ENCODE results near the gene ZNF606.
A peak's percentile ranks its signal among the peaks of the same experiment; 100 is the strongest.

The ZNF606 gene

DNA sequence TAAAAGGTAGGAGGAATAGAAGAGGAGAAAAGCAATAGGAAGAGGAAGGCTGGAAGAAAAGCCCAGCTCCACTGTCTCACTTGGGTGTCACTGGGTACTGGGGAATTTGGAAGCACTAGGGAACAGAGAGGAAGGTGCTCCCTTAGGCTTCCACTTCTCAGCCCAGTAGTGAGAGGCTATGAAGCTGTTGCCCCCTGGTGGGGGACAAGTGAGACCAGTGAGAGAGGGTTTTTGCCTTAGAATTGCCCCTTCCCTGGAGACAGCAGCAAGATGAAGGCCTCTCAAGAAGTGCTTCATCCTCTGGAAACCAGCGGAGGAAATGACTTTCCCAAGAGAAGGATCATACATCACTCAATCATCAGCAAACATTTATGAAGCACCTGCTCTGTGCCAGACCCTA lies 4.7 kb upstream of the ZNF606 start:
- Histone ChIP-seq H3K4me1 (ENCODE audit: control insufficient read depth, insufficient read depth, low read length) (peaks cover 7% of the 10 kb centered on the region), H3K36me3 (ENCODE audit: control insufficient read depth, insufficient read depth, low read length) (no peaks in the 10 kb centered on the region), H3K9ac (ENCODE audit: low read length) (no peak overlapping the region), H3K9me3 (ENCODE audit: control insufficient read depth, low read length) (peaks cover 11% of the 10 kb centered on the region), H3K4me3 (ENCODE audit: low read length) (no peak overlapping the region), H3K27me3 (ENCODE audit: control insufficient read depth, insufficient read depth, low read length) (no peaks in the 10 kb centered on the region)

DNA sequence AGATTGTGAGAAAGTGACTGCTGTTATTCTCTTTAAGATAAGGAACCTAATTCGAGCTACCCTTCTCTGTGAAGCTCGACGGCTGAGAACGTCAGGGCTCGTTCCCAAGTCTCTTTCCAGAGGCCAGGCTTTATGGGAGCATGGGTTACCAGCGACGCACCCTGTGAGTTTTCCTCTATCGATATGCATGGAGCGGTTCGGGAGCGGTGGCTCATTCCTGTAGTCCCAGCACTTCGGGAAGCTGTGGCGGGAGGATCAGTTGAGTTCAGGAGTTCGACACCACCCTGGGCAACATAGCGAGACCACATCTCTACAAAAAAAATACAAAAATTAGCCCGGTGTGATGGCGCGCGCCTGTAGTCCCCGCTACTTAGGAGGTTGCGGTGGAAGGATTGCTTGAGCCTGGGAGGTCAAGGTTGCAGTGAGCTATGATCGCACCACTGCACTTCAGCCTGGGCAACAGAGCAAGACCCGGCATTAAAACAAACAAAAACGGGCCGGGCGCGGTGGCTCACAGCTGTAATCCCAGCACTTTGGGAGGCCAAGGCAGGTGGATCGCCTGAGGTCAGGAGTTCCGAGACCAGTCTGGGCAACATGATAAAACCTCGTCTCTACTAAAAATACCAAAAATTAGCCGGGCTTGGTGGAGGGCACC lies 681 bp upstream of the ZNF606 start:
- peaks cover 11% of the 10 kb centered on the region for H3K36me3 ChIP-seq (ENCODE audit: control insufficient read depth, insufficient read depth, low read length)
- peaks cover 15% of the 10 kb centered on the region for H3K9me3 ChIP-seq (ENCODE audit: control insufficient read depth, low read length)
- H3K4me3 ChIP-seq (ENCODE audit: low read length) = peak overlapping the region; percentile 99
- peaks cover 7% of the 10 kb centered on the region for H3K4me1 ChIP-seq (ENCODE audit: control insufficient read depth, insufficient read depth, low read length)
- peak overlapping the region; percentile 89 for H3K9ac ChIP-seq (ENCODE audit: low read length)
- H3K27me3 ChIP-seq (ENCODE audit: control insufficient read depth, insufficient read depth, low read length) = no peaks in the 10 kb centered on the region

- Histone ChIP-seq H3K4me1 (ENCODE audit: control insufficient read depth, insufficient read depth, low read length) (peaks cover 7% of the 10 kb centered on the region), H3K27me3 (ENCODE audit: control insufficient read depth, insufficient read depth, low read length) (no peaks in the 10 kb centered on the region), H3K36me3 (ENCODE audit: control insufficient read depth, insufficient read depth, low read length) (peaks cover 11% of the 10 kb centered on the region), H3K4me3 (ENCODE audit: low read length) (peak overlapping the region; percentile 99), H3K9me3 (ENCODE audit: control insufficient read depth, low read length) (peaks cover 15% of the 10 kb centered on the region), H3K9ac (ENCODE audit: low read length) (peak overlapping the region; percentile 89)
These were observed 688 bp downstream of the ZNF606 start for GRCh38 chr19:58001895-58002369.

DNA sequence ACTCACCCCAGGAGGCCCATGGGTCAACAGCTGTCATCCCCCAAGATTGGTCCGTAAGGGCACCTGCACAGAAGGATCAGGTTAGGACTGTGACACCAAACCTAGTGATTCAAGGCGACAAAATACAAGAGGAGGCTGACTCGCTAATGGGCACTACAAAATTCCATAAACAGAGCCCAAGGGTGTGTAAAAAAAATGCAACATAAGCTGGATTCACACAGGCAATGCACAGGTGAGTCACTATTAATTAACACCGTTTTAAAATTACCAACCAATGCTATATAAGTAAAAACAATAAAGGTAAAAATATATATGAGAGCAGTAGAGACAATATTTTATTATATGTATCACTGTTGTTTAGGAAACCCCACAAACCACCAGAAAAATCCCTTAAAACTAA lies 1.9 kb downstream of the ZNF606 start:
- Histone ChIP-seq H3K9me3 (ENCODE audit: control insufficient read depth, low read length) (peaks cover 15% of the 10 kb centered on the region), H3K4me3 (ENCODE audit: low read length) (no peak overlapping the region), H3K4me1 (ENCODE audit: control insufficient read depth, insufficient read depth, low read length) (peaks cover 7% of the 10 kb centered on the region), H3K36me3 (ENCODE audit: control insufficient read depth, insufficient read depth, low read length) (peaks cover 11% of the 10 kb centered on the region), H3K9ac (ENCODE audit: low read length) (no peak overlapping the region), H3K27me3 (ENCODE audit: control insufficient read depth, insufficient read depth, low read length) (no peaks in the 10 kb centered on the region)

DNA sequence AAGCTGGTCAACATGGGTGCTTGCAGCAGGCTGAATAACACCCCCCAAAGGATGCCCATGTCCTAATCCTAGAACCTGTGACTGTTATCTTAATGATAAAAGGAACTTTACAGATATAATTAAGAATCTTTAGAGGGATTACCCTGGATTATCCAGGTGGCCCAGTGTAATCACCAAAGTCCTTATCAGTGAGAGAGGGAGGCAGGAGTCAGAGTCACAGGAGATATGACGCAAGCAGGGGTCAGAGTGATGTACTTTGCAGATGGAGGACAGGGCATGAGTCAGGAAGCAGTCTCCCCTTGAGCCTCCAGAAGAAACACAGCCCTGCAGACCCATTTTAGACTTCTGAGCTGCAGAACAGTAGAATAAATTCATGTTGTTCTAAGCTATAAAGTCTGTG lies 9.8 kb downstream of the ZNF606 start:
- Histone ChIP-seq H3K4me3 (ENCODE audit: low read length) (no peak overlapping the region), H3K4me1 (ENCODE audit: control insufficient read depth, insufficient read depth, low read length) (no peaks in the 10 kb centered on the region), H3K9me3 (ENCODE audit: control insufficient read depth, low read length) (peaks cover 17% of the 10 kb centered on the region), H3K9ac (ENCODE audit: low read length) (no peak overlapping the region), H3K36me3 (ENCODE audit: control insufficient read depth, insufficient read depth, low read length) (peaks cover 9% of the 10 kb centered on the region), H3K27me3 (ENCODE audit: control insufficient read depth, insufficient read depth, low read length) (no peaks in the 10 kb centered on the region)

DNA sequence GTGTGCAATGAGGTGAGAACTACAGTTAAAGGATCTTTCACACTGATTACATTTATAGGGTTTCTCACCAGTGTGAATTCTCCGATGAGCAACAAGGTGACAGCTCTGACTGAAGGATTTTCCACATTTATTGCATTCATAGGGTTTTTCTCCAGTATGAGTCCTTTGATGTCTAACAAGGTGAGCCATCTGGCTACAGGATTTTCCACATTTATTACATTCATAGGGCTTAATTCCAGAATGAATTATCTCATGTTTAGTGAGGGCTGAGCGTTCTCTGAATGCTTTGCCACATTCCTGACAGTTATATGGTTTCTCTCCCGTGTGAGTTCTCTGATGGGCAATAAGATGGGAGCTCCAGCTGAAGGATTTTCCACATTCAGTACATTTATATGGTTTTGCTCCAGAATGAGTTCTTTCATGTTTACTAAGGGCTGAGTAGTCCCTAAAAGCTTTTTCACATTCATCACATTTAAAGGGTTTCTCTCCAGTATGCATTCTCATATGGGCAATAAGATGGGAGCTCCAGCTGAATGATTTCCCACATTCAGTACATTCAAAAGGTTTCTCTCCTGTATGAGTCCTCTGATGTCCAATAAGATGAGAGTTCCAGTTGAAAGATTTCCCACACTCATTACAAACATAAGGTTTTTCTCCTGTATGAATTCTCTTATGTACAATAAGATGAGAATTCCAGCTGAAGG lies 23.9 kb downstream of the ZNF606 start:
- H3K9me3 ChIP-seq (ENCODE audit: control insufficient read depth, low read length) = peaks cover 55% of the 10 kb centered on the region
- peaks cover 19% of the 10 kb centered on the region for H3K36me3 ChIP-seq (ENCODE audit: control insufficient read depth, insufficient read depth, low read length)
- no peak overlapping the region for H3K4me3 ChIP-seq (ENCODE audit: low read length)

GRCh38 chr19:57974434-57974833 lies 28.2 kb downstream of the ZNF606 start, which contains the start of gene C19orf18:
Gene C19orf18 (minus strand): TSS chr19:57974534. CDS start chr19:57974432, 102 bp downstream.
- no peaks in the 10 kb centered on the region for H3K36me3 ChIP-seq (ENCODE audit: control insufficient read depth, insufficient read depth, low read length)
- no peak within 1 kb of the TSS for H3K9ac ChIP-seq (ENCODE audit: low read length)
- H3K4me1 ChIP-seq (ENCODE audit: control insufficient read depth, insufficient read depth, low read length) = no peaks in the 10 kb centered on the region
- peaks cover 41% of the 10 kb centered on the region for H3K9me3 ChIP-seq (ENCODE audit: control insufficient read depth, low read length)
- H3K4me3 ChIP-seq (ENCODE audit: low read length) = no peak within 1 kb of the TSS
- no peaks in the 10 kb centered on the region for H3K27me3 ChIP-seq (ENCODE audit: control insufficient read depth, insufficient read depth, low read length)

More for the DNA sequence above, 23.9 kb downstream of the ZNF606 start:
- H3K4me1 ChIP-seq (ENCODE audit: control insufficient read depth, insufficient read depth, low read length) = no peaks in the 10 kb centered on the region
- no peaks in the 10 kb centered on the region for H3K27me3 ChIP-seq (ENCODE audit: control insufficient read depth, insufficient read depth, low read length)
- H3K9ac ChIP-seq (ENCODE audit: low read length) = no peak overlapping the region

DNA sequence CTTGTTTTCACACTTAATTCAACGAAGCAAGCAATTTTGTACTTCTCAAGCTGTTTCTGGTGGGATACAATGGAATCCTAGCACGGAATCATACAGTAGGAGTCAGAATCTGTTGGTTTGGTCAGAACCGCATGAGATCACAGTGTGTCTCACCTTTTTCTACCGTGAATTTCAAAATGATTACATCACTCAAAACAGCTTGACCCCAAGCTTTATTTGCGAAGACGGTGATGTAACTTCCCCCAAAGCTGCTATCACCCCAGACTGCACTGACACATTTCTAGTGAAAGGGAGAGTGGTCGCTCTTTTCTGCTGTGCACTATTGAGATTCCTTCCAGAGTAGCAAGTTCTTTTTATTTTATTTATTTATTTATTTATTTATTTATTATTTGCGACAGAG lies 37.9 kb downstream of the ZNF606 start:
- Histone ChIP-seq H3K27me3 (ENCODE audit: control insufficient read depth, insufficient read depth, low read length) (no peaks in the 10 kb centered on the region), H3K9ac (ENCODE audit: low read length) (no peak overlapping the region), H3K4me3 (ENCODE audit: low read length) (peak overlapping the region; percentile 19), H3K9me3 (ENCODE audit: control insufficient read depth, low read length) (no peaks in the 10 kb centered on the region), H3K4me1 (ENCODE audit: control insufficient read depth, insufficient read depth, low read length) (no peaks in the 10 kb centered on the region), H3K36me3 (ENCODE audit: control insufficient read depth, insufficient read depth, low read length) (no peaks in the 10 kb centered on the region)

- no peaks in the 10 kb centered on the region for H3K9me3 ChIP-seq (ENCODE audit: control insufficient read depth, low read length)
- no peaks in the 10 kb centered on the region for H3K27me3 ChIP-seq (ENCODE audit: control insufficient read depth, insufficient read depth, low read length)
- H3K36me3 ChIP-seq (ENCODE audit: control insufficient read depth, insufficient read depth, low read length) = no peaks in the 10 kb centered on the region
- no peak overlapping the region for H3K4me3 ChIP-seq (ENCODE audit: low read length)
- no peak overlapping the region for H3K9ac ChIP-seq (ENCODE audit: low read length)
- no peaks in the 10 kb centered on the region for H3K4me1 ChIP-seq (ENCODE audit: control insufficient read depth, insufficient read depth, low read length)
These were observed 40.8 kb downstream of the ZNF606 start for GRCh38 chr19:57961785-57962184.

DNA sequence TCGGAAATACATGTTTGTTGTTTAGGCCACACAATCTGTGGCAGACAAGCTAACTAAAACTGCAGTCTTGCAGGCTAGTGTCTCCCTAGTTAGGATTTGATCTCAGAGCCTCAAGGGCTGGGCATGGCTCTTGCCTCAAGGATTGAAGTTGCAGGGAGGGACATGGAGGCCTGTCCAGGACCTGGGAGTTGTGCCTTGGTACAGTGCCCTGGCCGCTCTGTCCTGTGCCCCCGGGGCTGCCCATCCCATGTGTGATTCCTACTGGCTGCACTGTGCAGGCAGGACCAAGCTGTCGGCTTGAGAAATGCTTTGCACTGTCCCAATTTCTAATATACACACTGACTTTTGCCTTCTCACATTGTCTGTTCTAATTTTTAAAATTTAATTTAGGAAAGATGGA lies 47.6 kb downstream of the ZNF606 start:
- H3K27me3 ChIP-seq (ENCODE audit: control insufficient read depth, insufficient read depth, low read length) = no peaks in the 10 kb centered on the region
- no peak overlapping the region for H3K9ac ChIP-seq (ENCODE audit: low read length)
- H3K4me3 ChIP-seq (ENCODE audit: low read length) = no peak overlapping the region
- H3K36me3 ChIP-seq (ENCODE audit: control insufficient read depth, insufficient read depth, low read length) = no peaks in the 10 kb centered on the region
- H3K9me3 ChIP-seq (ENCODE audit: control insufficient read depth, low read length) = no peaks in the 10 kb centered on the region
- no peaks in the 10 kb centered on the region for H3K4me1 ChIP-seq (ENCODE audit: control insufficient read depth, insufficient read depth, low read length)

DNA sequence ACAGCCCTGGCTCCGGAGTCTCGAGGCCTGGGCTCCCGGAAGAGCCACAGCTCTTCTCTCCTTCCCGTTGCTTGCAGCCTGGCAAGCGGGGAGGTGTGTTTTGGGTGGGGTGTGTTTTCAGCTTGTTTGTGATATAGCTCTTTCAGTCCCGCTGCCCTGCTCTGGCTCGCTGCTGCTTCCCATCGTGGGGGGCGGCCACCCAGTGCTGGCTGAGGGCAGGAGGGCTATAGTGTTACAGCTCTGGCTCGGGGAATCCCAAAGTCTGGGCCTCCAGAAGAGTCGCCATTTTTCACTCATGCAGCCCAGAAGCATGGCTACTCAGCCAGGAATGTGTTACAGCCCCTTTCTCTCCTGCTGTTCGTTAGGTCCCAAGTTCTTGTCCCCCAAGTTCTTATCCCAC lies 52.9 kb downstream of the ZNF606 start:
- Histone ChIP-seq H3K9ac (ENCODE audit: low read length) (no peak overlapping the region), H3K4me3 (ENCODE audit: low read length) (no peak overlapping the region), H3K36me3 (ENCODE audit: control insufficient read depth, insufficient read depth, low read length) (no peaks in the 10 kb centered on the region), H3K27me3 (ENCODE audit: control insufficient read depth, insufficient read depth, low read length) (no peaks in the 10 kb centered on the region), H3K4me1 (ENCODE audit: control insufficient read depth, insufficient read depth, low read length) (peaks cover 9% of the 10 kb centered on the region), H3K9me3 (ENCODE audit: control insufficient read depth, low read length) (no peaks in the 10 kb centered on the region)

- Histone ChIP-seq H3K36me3 (ENCODE audit: control insufficient read depth, insufficient read depth, low read length) (no peaks in the 10 kb centered on the region), H3K4me3 (ENCODE audit: low read length) (no peak overlapping the region), H3K9me3 (ENCODE audit: control insufficient read depth, low read length) (no peaks in the 10 kb centered on the region), H3K27me3 (ENCODE audit: control insufficient read depth, insufficient read depth, low read length) (no peaks in the 10 kb centered on the region), H3K4me1 (ENCODE audit: control insufficient read depth, insufficient read depth, low read length) (peaks cover 9% of the 10 kb centered on the region), H3K9ac (ENCODE audit: low read length) (no peak overlapping the region)
These were observed 53.3 kb downstream of the ZNF606 start for GRCh38 chr19:57949296-57949695.

Measured in mucosa of stomach (tissue), 1 donor.